ENCODE results near the gene FPGS. TPM values are rescaled to one million over a fixed set of nuclear protein-coding genes. Genes with fewer than 3 reads are reported as not detected.
A peak's percentile ranks its signal among the peaks of the same experiment; 100 is the strongest.

The FPGS gene
- total RNA-seq, 1 donor from 2014 or later = 42.4 TPM

DNA sequence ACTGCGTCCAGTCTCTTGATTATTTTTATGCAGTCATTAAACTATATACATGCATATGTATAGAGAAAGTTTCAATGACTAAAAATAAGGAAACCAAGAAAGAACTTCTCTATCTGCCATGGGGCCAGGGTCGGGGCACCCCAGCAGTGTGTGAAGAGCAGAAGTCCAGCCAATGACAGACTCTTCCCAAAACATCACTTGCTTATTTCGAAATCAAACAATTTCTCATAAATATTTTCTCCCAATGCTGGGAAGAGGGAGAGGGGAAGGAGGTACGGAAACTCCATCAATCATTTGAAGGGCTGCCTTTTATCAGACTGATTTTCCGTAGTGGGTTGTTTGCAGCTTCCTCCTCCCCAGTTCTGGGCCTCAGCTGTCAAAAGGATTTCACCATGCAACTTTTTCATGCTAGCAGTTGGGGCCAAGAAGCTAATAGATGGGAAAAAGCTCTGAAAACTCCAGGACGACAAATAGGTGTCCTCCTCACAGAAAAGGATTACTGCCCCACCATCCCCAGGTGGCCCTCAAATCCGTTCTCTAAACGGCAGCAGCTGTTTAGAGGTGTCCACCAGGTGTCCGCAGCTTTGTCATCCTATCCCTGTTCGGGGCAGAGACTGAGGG lies 617 bp upstream of the FPGS start:
- Mint-ChIP-seq H3K27me3 (no peaks in the 10 kb centered on the region), H3K9me3 (no peaks in the 10 kb centered on the region), H3K27ac (peak overlapping the region; percentile 73), H3K36me3 (peaks cover 4% of the 10 kb centered on the region), H3K4me3 (peak overlapping the region; percentile 87), H3K4me1 (ENCODE audit: unreplicated experiment) (peaks cover 14% of the 10 kb centered on the region)
- no peak for DNase-seq (ENCODE audit: extremely low spot score, unreplicated experiment)
- TF ChIP-seq, protein P1, sequence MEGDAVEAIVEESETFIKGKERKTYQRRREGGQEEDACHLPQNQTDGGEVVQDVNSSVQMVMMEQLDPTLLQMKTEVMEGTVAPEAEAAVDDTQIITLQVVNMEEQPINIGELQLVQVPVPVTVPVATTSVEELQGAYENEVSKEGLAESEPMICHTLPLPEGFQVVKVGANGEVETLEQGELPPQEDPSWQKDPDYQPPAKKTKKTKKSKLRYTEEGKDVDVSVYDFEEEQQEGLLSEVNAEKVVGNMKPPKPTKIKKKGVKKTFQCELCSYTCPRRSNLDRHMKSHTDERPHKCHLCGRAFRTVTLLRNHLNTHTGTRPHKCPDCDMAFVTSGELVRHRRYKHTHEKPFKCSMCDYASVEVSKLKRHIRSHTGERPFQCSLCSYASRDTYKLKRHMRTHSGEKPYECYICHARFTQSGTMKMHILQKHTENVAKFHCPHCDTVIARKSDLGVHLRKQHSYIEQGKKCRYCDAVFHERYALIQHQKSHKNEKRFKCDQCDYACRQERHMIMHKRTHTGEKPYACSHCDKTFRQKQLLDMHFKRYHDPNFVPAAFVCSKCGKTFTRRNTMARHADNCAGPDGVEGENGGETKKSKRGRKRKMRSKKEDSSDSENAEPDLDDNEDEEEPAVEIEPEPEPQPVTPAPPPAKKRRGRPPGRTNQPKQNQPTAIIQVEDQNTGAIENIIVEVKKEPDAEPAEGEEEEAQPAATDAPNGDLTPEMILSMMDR (conservative IDR thresholded peaks at IDR 0.05) = peak; percentile 44

DNA sequence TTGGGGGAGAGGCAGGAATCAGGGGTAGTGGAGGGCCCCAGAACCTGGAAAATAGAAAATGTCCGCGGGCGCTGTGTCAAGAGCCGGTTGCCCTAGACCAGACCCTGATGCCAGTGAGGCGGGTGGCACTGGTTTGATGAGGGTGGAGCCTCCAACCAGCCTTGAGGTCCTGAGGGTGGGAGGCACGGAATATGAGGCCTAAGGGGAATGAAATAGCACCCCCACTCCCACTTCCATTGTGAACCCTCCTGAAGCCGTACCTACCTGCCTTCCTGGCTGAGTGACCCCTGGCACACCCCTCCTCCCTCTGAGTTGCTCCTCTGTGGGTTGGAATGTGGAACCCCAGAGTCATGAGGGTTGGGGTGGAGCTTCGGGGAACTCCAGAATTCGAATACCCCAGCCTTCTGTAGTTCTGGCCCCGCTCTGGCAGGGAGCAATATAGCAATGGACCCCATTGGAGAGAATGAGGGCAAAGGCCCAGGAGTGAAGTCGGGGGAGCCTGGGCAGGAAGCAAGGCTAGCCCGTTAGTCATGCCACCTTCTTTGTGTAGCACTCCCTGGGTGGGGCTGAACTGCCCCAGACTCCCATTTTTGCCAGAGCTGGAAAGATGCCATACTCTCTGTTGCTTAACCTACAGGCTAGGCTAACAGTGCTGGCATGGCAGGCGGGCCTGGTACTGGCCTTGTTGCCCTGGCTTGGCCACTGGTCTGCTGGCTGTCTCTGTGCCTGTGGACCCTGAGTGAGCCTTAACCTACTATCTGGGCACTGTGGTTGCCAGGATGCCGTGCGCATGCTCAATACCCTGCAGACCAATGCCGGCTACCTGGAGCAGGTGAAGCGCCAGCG lies 1.0 kb downstream of the FPGS start:
- TF ChIP-seq, protein P1 (conservative IDR thresholded peaks at IDR 0.05) = no peak
- peak overlapping the region; percentile 82 for H3K27ac Mint-ChIP-seq
- no peak for DNase-seq (ENCODE audit: extremely low spot score, unreplicated experiment)
- H3K36me3 Mint-ChIP-seq = peaks cover 4% of the 10 kb centered on the region
- no peaks in the 10 kb centered on the region for H3K9me3 Mint-ChIP-seq
- H3K27me3 Mint-ChIP-seq = no peaks in the 10 kb centered on the region
- H3K4me3 Mint-ChIP-seq = peak overlapping the region; percentile 93
- peaks cover 13% of the 10 kb centered on the region for H3K4me1 Mint-ChIP-seq (ENCODE audit: unreplicated experiment)

DNA sequence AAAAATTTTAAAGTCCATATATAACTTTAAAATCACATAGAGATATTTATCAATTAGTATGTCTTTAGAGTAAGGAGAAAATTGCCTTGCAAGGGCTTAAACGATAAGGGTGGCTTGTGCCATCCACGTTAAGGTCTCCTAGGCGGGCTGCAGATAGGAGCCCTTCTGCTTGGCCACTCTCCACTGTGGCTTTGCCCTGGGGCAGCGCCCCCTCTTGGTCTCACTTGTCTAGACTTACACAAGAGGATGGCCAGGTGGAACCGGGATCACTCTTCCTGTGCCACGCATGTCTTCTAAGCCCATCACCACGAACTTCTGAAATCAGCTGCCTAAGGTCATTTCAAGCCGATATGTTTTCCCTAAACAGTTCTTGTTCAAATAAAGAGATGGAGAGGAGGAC lies 2.9 kb downstream of the FPGS start:
- peaks cover 22% of the 10 kb centered on the region for H3K4me1 Mint-ChIP-seq (ENCODE audit: unreplicated experiment)
- H3K36me3 Mint-ChIP-seq = peaks cover 4% of the 10 kb centered on the region
- no peak for DNase-seq (ENCODE audit: extremely low spot score, unreplicated experiment)
- H3K4me3 Mint-ChIP-seq = peak overlapping the region; percentile 41
- TF ChIP-seq, protein P1 (conservative IDR thresholded peaks at IDR 0.05) = peak; percentile 60
- no peaks in the 10 kb centered on the region for H3K9me3 Mint-ChIP-seq
- no peak overlapping the region for H3K27ac Mint-ChIP-seq
- H3K27me3 Mint-ChIP-seq = no peaks in the 10 kb centered on the region

DNA sequence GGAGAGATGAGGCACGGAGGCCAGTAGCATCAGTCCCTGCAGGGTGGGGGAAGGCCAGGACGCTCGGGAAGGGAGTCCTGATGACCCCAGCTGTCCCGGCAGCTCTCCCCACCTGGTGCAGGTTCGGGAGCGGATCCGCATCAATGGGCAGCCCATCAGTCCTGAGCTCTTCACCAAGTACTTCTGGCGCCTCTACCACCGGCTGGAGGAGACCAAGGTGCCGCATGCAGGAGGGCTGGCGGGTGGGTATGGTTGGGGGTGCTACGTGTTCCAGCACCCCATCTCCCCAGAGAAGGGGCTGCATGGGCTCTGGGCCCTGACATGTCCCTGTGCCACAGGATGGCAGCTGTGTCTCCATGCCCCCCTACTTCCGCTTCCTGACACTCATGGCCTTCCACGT lies 4.2 kb downstream of the FPGS start:
- TF ChIP-seq, protein P1 (conservative IDR thresholded peaks at IDR 0.05) = no peak
- DNase-seq (ENCODE audit: extremely low spot score, unreplicated experiment) = no peak
- no peaks in the 10 kb centered on the region for H3K27me3 Mint-ChIP-seq
- no peaks in the 10 kb centered on the region for H3K9me3 Mint-ChIP-seq
- peaks cover 17% of the 10 kb centered on the region for H3K4me1 Mint-ChIP-seq (ENCODE audit: unreplicated experiment)
- H3K27ac Mint-ChIP-seq = no peak overlapping the region
- no peak overlapping the region for H3K4me3 Mint-ChIP-seq
- peaks cover 4% of the 10 kb centered on the region for H3K36me3 Mint-ChIP-seq

DNA sequence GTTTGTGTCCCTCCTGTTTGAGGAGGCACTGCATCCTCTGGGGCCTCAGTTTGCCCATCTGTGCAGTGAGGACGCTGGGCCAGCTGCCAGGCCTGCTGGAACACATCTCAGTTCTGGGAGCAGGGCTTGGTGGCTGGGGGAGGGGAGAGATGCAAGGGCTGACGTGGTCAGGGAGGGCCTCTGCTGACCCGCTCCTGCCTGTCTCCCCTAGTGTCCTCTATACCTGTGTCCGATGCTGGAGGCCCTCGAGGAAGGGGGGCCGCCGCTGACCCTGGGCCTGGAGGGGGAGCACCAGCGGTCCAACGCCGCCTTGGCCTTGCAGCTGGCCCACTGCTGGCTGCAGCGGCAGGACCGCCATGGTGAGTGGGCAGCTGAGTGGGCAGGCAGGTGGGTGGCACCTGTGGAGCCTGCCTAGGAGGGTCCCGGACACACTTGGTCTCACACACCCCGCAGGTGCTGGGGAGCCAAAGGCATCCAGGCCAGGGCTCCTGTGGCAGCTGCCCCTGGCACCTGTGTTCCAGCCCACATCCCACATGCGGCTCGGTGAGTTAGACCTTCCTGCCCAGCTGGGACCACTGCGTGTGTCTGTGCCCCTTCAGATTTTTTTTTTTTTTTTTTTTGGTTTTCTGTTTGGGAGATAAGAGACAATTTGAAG lies 5.8 kb downstream of the FPGS start:
- TF ChIP-seq, protein P1 (conservative IDR thresholded peaks at IDR 0.05) = no peak
- no peak for DNase-seq (ENCODE audit: extremely low spot score, unreplicated experiment)
- H3K36me3 Mint-ChIP-seq = peaks cover 4% of the 10 kb centered on the region
- no peak overlapping the region for H3K4me3 Mint-ChIP-seq
- H3K27ac Mint-ChIP-seq = no peak overlapping the region
- H3K27me3 Mint-ChIP-seq = no peaks in the 10 kb centered on the region
- no peaks in the 10 kb centered on the region for H3K9me3 Mint-ChIP-seq
- peaks cover 12% of the 10 kb centered on the region for H3K4me1 Mint-ChIP-seq (ENCODE audit: unreplicated experiment)

Measured in type B pancreatic cell (in vitro differentiated cells).